Gastrocnemius medialis (tissue), 4 donors: ENCODE data around the gene ADCY4. TPM values are rescaled to one million over a fixed set of nuclear protein-coding genes. Genes with fewer than 3 reads are reported as not detected.

Experiments
- ATAC-seq, 2 donors: fragments of 150-250 bp; one replicate each; pipeline ENCODE4 v1.9.1; 2016
- DNase-seq, 2 donors: peaks; one replicate each; pipeline ENCODE4 v3.0.0-alpha.2; 2019
- H3K27ac ChIP-seq, 4 donors: fragments of 200-600 bp; sonication (generic); 1 replicate in 1 of 4; 2 replicates in 3 of 4; pipeline ENCODE4 v1.5.1; 2016 to 2018; ENCODE audit warnings: mild to moderate bottlenecking in 2 of 4, moderate library complexity in 1 of 4
- H3K27me3 ChIP-seq, 3 donors: fragments of 200-600 bp; sonication (generic) in 2 of 3; 1 replicate in 1 of 3; 2 replicates in 2 of 3; pipeline versions ENCODE4 v1.5.1 to v1.6.0; 2016 to 2019; ENCODE audit warnings: mild to moderate bottlenecking in 1 of 3, moderate library complexity in 1 of 3
- H3K36me3 ChIP-seq, 2 donors: fragments of 200-600 bp; sonication (generic) in 1 of 2; one replicate each; pipeline ENCODE4 v1.5.1; 2017 to 2018
- H3K4me1 ChIP-seq, 2 donors: fragments of 200-600 bp; sonication (generic) in 1 of 2; one replicate each; pipeline ENCODE4 v1.5.1; 2016 to 2017; ENCODE audit warnings: mild to moderate bottlenecking in 2 of 2
- H3K4me3 ChIP-seq, 4 donors: fragments of 200-600 bp; sonication (generic) in 3 of 4; 1 replicate in 1 of 4; 2 replicates in 3 of 4; pipeline ENCODE4 v1.5.1; 2016 to 2019; ENCODE audit warnings: mild to moderate bottlenecking in 2 of 4
- H3K9me3 ChIP-seq, 3 donors: fragments of 200-600 bp; sonication (generic) in 2 of 3; 1 replicate in 1 of 3; 2 replicates in 2 of 3; pipeline ENCODE4 v1.5.1; 2016 to 2019
- CTCF ChIP-seq, 5 experiments: fragments of 450-650 bp in 3 of 5; fragments of 200-600 bp in 2 of 5; sonication (generic) in 2 of 5; IDR thresholded peaks in 4 of 5; conservative IDR thresholded peaks in 1 of 5; 1 replicate in 4 of 5; 2 replicates in 1 of 5; pipeline ENCODE4 v1.5.1; 2016 to 2019; ENCODE audit warnings: antibody characterized with exemption in 5 of 5, mild to moderate bottlenecking in 3 of 5, moderate library complexity in 3 of 5
- POLR2A ChIP-seq, 2 donors: fragments of 450-650 bp; IDR thresholded peaks; one replicate each; pipeline ENCODE4 v1.6.1; 2017; ENCODE audit warnings: antibody characterized with exemption in 2 of 2, mild to moderate bottlenecking in 2 of 2, moderate library complexity in 2 of 2
- in situ Hi-C, 4 donors: fragments of 200-750 bp; cut with MboI; loops; one replicate each; pipeline versions ENCODE4 v1.15.0 to v1.8.0; 2017; ENCODE audit warnings: low sequenced_read_pairs in 4 of 4
- intact Hi-C: fragments of 100-400 bp; cut with DNase I; formaldehyde crosslinking; loops from one replicate; pipeline ENCODE4 v1.15.1; 2023; ENCODE audit warnings: low total_unique reads
- total RNA-seq, 4 donors: library from RNA; depleted of rRNA; stranded (reverse); fragments of >200 nt; gene quantifications; one replicate each; pipeline versions ENCODE4 v1.1.0 to v1.2.3, GENCODE V29; 2016

ADCY4 gene
- total RNA-seq, 4 donors from 2014 or later: 7.9 to 16.6 (median 8.7) TPM

GRCh38 chr14:24367514-24368211 lies 32.8 kb upstream of the ADCY4 start, which contains the start of gene NFATC4:
Gene NFATC4, plus strand, starts transcription at chr14:24368184. Its CDS starts 157 bp downstream, at chr14:24368341.
- H3K4me1 ChIP-seq: peaks cover 10 to 13% of the 10 kb centered on the region in 2 donors
- H3K9me3 ChIP-seq: no peaks in the 10 kb centered on the region
- intact Hi-C loops: loop anchor here (2.0 to 5.0 kb wide), 3 partner anchors 33 to 63 kb away; partner anchors contain the start of gene ADCY4
- ATAC-seq: peak; percentile 49 to 52
- H3K27me3 ChIP-seq: peaks cover 38 to 46% (median 43%) of the 10 kb centered on the region in 3 donors
- H3K27ac ChIP-seq: peak within 1 kb of the TSS; percentile 74 to 85 (median 80)
- no peaks in the 10 kb centered on the region for H3K36me3 ChIP-seq
- H3K4me3 ChIP-seq: peak within 1 kb of the TSS; percentile 44 to 62 (median 55)
- in situ Hi-C loops: loop anchor here in 1 of 4 donors (5.0 kb wide), 1 partner anchor 65 kb away; no protein-coding TSS in a partner anchor
- DNase-seq: peak; percentile 49 to 70
- no peak for TF ChIP-seq POLR2A (IDR thresholded peaks at IDR 0.05)
- no peak for TF ChIP-seq CTCF (IDR thresholded peaks at IDR 0.05 in 4 of 5, conservative IDR thresholded peaks at IDR 0.05 in 1 of 5)

GRCh38 chr14:24366721-24367513 lies 32.0 kb upstream of the ADCY4 start:
- intact Hi-C loops (loop anchor here (2.0 to 5.0 kb wide), 3 partner anchors 32 to 64 kb away; partner anchors contain the start of gene ADCY4), in situ Hi-C loops (loop anchor here in 1 of 4 donors (5.0 kb wide), 1 partner anchor 65 kb away; no protein-coding TSS in a partner anchor)
- Histone ChIP-seq H3K9me3 (no peaks in the 10 kb centered on the region), H3K36me3 (no peaks in the 10 kb centered on the region), H3K27ac (peak overlapping the region; percentile 74 to 85 (median 80)), H3K27me3 (peaks cover 38 to 46% (median 43%) of the 10 kb centered on the region in 3 donors), H3K4me3 (peak overlapping the region; percentile 44 to 62 (median 55)), H3K4me1 (peaks cover 10% of the 10 kb centered on the region in 2 donors)
- DNase-seq: peak; percentile 58 to 73
- peak in 1 of 2 donors; percentile 57 for TF ChIP-seq POLR2A (IDR thresholded peaks at IDR 0.05)
- TF ChIP-seq CTCF (IDR thresholded peaks at IDR 0.05 in 4 of 5, conservative IDR thresholded peaks at IDR 0.05 in 1 of 5): no peak
- peak; percentile 48 to 60 for ATAC-seq

GRCh38 chr14:24366413-24366720 lies 31.5 kb upstream of the ADCY4 start:
- Histone ChIP-seq H3K27me3 (peaks cover 38 to 46% (median 43%) of the 10 kb centered on the region in 3 donors), H3K4me3 (peak overlapping the region; percentile 44 to 62 (median 55))

More at GRCh38 chr14:24366413-24366720, 31.5 kb upstream of the ADCY4 start:
- Histone ChIP-seq H3K27ac (peak overlapping the region; percentile 74 to 85 (median 80)), H3K4me1 (peaks cover 10% of the 10 kb centered on the region in 2 donors), H3K36me3 (no peaks in the 10 kb centered on the region), H3K9me3 (no peaks in the 10 kb centered on the region)
- ATAC-seq: peak; percentile 46 to 55
- TF ChIP-seq CTCF (IDR thresholded peaks at IDR 0.05 in 4 of 5, conservative IDR thresholded peaks at IDR 0.05 in 1 of 5): no peak
- DNase-seq: no peak
- in situ Hi-C loops (loop anchor here in 1 of 4 donors (5.0 kb wide), 1 partner anchor 66 kb away; no protein-coding TSS in a partner anchor), intact Hi-C loops (loop anchor here (2.0 to 5.0 kb wide), 3 partner anchors 32 to 64 kb away; partner anchors contain the start of gene ADCY4)
